NCI-H1105 treated with DMSO at 0.1 percent for 48 hours (cell line): ENCODE results near the gene TMEM127.
"Not testable (repeated sequence)": the region's sequence is repeated elsewhere in the genome, so short reads cannot be mapped to it uniquely, and the experiment has no call there.

ENCODE experiments used
- DNase-seq: peaks from one replicate; lab custom pipeline; 2025; lab: John Stamatoyannopoulos, UW

The TMEM127 gene

GRCh38 chr2:96241227-96241626 is 24.6 kb downstream of the TMEM127 start:
- DNase-seq = no peak

- DNase-seq = peak; percentile 87
Measured at GRCh38 chr2:96240341-96241038, 25.3 kb downstream of the TMEM127 start.

GRCh38 chr2:96239745-96240264 is 26.0 kb downstream of the TMEM127 start:
- no peak for DNase-seq

DNA sequence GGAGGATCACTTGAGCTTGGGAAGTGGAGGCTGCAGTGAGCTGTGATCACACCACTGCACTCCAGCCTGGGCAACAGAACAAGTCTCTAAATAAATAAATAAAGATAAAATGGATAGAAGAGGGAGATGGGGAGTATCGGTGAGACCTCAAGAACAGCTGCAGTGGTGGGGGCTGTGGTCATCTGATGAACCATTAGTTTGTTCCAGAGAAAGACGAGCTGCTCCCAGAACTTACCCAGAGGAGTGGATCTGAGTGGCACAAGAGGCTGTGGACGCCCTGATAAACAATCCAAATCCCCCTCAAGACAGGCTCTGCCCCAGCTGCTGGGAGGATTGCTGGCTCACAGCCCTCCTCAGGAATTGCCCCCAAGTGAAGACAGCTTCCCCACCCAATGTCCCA is 26.7 kb downstream of the TMEM127 start:
- DNase-seq = no peak

DNA sequence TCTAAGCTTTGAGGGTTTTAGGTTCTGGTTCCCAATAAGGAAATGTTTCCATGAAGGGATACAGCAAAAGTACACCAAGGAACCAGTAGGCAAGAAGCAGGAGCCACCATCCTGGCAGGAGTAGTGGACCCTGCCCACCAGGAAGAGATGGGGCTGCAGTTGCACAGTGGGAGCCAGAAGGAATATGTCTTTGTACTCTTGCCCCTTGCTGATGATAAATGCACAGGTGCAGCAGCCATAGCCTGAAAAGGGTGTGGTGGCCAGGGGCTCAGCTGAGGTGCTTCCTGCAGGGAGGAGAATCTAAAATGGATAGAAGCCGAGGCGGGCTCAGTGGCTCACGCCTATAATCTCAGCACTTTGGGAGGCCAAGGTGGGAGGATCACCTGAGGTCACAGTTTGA is 27.5 kb downstream of the TMEM127 start:
- no peak for DNase-seq

DNA sequence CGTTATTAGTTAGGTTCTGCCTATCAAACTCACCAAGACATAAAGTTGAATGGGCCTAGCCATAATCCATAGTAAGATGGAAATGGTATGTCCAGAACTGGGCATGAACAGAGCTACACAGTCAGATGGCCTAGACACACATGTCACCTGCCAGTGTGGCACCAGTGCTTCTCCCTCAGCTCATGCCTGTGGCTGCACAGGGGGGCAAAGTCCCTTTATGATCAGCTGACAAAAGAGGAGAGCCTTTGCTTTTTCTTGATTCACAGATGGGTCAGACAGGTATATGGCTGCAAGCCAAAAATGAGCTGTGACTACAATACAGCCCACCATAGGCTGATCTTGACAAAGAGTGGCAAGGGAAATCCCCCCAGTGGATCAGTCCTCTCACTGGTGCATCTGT is 28.9 kb downstream of the TMEM127 start:
- no peak for DNase-seq

GRCh38 chr2:96233880-96234316 is 31.9 kb downstream of the TMEM127 start:
- DNase-seq = no peak

DNA sequence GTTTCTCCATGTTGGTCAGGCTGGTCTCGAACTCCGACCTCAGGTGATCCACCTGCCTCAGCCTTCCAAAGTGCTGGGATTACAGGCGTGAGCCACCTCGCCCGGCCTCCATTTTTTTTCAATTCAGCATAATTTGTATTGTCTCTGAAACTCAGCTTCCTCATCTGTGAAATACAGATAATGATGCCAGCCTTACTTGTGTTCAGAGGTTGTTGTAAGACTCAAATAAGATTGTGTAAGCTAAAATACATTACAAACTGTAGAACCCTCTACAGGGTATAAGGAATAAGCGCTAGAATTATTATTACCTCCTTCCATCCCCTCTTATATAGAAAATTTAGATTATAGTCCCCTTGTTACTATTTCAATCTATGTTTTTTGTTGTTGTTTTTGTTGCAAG is 32.4 kb downstream of the TMEM127 start:
- no peak for DNase-seq

- no peak for DNase-seq
Measured at GRCh38 chr2:96231316-96231715, 34.5 kb downstream of the TMEM127 start.

GRCh38 chr2:96225016-96225533 is 40.7 kb downstream of the TMEM127 start:
- no peak for DNase-seq

DNA sequence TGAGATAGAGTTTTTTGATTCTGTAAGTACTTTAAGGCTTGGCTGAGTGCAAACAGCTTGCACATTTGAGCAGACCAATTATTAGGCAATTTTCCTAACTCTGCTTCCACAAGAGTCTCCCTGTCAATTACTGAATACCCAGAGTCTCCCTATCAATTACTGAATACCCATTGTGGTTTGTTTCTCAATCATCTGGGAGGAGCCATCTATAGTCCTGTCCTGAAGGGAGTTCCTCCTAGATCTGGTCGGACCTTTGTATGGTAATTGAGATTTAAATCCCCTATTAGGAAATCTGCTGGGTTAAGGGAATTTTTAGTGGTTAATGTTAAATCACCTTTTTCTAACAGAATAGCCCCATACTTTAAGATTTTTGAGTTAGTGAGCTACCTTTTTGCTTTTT is 44.7 kb downstream of the TMEM127 start:
- not testable (repeated sequence) for DNase-seq

- not testable (repeated sequence) for DNase-seq
Measured at GRCh38 chr2:96219959-96220358, 45.8 kb downstream of the TMEM127 start.

DNA sequence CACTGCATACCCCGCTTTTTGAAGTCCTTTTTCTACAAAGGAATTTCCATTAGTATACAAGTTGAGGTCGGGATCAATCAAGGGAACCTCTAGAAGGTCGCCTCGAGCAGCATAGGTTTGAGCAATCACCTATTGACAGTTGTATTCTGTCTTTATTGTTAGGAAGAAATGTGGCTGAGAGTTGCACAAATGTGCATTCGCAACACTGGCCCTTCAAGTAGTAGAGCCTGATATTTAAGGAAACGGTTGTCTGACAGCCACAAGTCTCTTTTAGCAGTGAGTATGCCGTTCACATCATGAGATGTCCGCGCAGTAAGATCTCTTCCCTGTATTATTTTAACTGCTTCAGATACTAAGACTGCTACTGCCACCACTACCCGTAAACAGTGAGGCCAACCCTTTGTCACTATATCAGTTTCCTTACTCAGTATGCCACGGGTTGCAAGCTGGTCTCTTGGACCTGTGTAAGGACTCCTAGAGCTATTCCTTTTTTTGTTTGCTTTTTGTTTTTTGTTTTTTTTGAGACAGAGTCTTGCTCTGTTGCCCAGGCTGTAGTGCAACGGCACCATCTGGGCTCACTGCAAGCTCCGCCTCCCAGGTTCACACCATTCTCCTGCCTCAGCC is 47.2 kb downstream of the TMEM127 start:
- no peak for DNase-seq

DNA sequence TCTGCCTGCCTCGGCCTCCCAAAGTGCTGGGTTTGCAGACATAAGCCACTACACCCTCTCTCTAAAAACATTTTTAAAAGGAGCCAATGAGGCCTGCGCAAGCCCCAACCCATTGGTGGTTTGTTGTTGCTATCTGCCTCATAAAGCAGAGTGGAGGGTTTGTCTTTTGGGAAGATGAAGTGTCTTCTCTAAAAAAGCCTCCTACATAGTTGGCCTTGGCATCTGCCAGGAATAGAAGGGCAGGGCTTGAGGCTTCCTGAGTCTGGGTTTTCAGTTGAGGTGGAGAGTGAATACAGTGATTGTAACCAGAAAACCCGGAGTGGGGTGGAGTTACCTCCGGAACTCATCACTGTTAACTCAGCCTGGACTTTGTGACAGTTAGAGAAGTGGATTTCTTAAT is 51.2 kb downstream of the TMEM127 start:
- no peak for DNase-seq

GRCh38 chr2:96213379-96213778 is 52.4 kb downstream of the TMEM127 start:
- DNase-seq = no peak

GRCh38 chr2:96212339-96212738 is 53.5 kb downstream of the TMEM127 start:
- no peak for DNase-seq

- DNase-seq = no peak
Measured at GRCh38 chr2:96209729-96210085, 56.1 kb downstream of the TMEM127 start.

- DNase-seq = no peak
Measured at GRCh38 chr2:96209011-96209728, 56.6 kb downstream of the TMEM127 start.

DNA sequence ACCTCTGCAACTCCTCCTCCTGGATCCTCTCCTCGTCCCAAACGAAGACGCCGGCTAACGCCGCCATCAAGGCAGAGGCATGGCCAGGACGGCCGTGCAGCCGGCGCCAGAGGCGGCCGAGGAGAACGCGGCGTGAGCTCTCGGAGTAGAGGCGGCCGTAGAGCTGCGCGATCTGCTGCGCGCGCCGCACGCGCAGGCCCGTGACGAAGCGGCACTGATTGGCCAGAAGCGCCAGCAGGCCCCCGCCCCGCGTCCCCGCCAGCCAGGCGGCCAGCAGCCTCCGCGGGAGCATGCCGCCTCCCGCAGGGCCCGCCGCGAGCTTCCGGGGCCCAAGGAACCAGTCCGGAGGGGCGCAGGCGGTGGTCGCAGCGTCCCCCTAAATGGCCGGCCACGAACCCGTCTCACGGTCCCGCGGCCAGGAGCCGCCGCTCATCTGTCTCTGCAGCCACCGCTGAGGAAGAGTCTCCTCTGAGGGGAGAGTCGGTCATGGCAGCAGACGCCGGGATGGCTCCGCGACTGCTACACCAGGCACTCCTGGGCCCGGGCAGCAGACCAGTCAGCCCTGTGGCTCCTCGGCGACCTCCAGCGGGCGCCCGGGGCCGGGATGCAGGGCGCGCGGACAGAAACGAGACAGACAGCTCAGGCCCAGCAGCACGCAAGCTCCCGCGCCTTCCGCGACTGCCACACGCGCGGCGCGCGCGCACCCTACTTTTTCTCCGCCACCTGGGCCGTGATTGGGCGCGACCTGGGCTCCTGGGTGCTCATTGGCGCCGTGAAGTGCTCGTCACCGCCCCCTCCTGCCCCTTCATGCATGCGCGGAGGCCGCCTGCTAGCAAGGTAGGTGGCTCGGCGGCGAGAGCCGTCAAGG is 57.4 kb downstream of the TMEM127 start, which contains the start of gene STARD7:
Gene STARD7, minus strand, starts transcription at position 685 of the 868 bp plus-strand sequence. Its CDS starts 393 bp downstream, at position 292.
- peak; percentile 94 for DNase-seq

DNA sequence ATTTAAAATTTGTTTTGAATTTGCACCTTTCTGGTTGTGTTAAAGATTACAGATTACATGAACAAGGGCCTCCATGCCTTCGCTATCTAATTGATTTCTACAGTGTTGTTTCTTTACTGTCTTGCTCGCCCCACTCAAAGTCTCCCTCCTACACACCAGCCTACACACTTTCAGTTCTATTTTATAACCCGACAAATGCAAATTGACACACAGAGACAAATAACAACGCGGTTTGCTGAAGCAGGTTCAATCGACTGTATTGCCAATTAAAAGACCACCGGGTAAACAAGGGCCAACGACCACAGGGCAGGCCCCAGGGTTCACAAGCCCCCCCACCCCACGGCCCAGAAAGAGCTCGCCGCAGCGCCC is 58.0 kb downstream of the TMEM127 start:
- DNase-seq = no peak

- no peak for DNase-seq
Measured at GRCh38 chr2:96207073-96207773, 58.6 kb downstream of the TMEM127 start.
